ENCODE measurements around the gene C1D. TPM values are rescaled to one million over a fixed set of nuclear protein-coding genes. Genes with fewer than 3 reads are reported as not detected.
"Not testable (repeated sequence)": the region's sequence is repeated elsewhere in the genome, so short reads cannot be mapped to it uniquely, and the experiment has no call there.

Gene C1D
- total RNA-seq, 2 experiments from 2014 or later: 19.1 to 36.3 TPM

DNA sequence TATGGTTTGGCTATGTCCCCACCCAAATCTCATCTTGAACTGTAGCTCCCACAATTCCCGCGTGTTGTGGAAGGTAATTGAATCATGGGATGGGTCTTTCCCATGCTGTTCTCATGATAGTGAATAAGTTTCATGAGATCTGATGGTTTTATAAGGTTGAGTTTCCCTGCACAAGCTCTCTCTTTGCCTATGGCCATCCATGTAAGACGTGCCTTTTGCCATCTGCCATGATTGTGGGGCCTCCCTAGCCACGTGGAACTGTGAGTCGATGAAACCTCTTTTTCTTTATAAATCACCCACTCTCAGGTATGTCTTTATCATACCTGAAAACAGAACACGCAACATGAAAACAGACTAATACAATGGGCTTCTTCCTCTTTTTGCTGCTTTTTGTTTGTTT lies 11.2 kb upstream of the C1D start:
- H3K79me2 ChIP-seq (ENCODE audit: insufficient read depth, low read depth, low read length): no peaks in the 10 kb centered on the region
- peaks cover 5% of the 10 kb centered on the region; the same call in 1 of the 2 replicates for H3K9me2 ChIP-seq (ENCODE audit: insufficient read depth, low read length)
- no peak overlapping the region for H3K4me2 ChIP-seq (ENCODE audit: low read length)
- no peak for DNase-seq (ENCODE audit: low spot score)
- intact Hi-C loops (cut with micrococcal nuclease; ENCODE audit: unreplicated experiment): no loop called here
- no peak overlapping the region for H3K4me3 ChIP-seq (ENCODE audit: low read depth, low read length, poor library complexity, severe bottlenecking)
- TF ChIP-seq, protein P1, sequence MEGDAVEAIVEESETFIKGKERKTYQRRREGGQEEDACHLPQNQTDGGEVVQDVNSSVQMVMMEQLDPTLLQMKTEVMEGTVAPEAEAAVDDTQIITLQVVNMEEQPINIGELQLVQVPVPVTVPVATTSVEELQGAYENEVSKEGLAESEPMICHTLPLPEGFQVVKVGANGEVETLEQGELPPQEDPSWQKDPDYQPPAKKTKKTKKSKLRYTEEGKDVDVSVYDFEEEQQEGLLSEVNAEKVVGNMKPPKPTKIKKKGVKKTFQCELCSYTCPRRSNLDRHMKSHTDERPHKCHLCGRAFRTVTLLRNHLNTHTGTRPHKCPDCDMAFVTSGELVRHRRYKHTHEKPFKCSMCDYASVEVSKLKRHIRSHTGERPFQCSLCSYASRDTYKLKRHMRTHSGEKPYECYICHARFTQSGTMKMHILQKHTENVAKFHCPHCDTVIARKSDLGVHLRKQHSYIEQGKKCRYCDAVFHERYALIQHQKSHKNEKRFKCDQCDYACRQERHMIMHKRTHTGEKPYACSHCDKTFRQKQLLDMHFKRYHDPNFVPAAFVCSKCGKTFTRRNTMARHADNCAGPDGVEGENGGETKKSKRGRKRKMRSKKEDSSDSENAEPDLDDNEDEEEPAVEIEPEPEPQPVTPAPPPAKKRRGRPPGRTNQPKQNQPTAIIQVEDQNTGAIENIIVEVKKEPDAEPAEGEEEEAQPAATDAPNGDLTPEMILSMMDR (conservative IDR thresholded peaks at IDR 0.05; ENCODE audit: low read length): no peak
- no peak for TF ChIP-seq EZH2phosphoT487 (IDR thresholded peaks at IDR 0.05; ENCODE audit: borderline replicate concordance, low read depth, low read length)
- H4K20me1 ChIP-seq (ENCODE audit: insufficient read depth, low read length): no peaks in the 10 kb centered on the region
- POLR2A ChIA-PET: interaction anchor here (1.7 to 2.4 kb wide), 2 partner anchors 11 kb away, joined by 5 to 8 read pairs; partner anchors contain the start of gene C1D
- no peak overlapping the region for H2AFZ ChIP-seq (ENCODE audit: low read length)
- CTCF ChIA-PET (ENCODE audit: unreplicated experiment): interaction anchor here (0.6 kb wide), 1 partner anchor 127 kb away, joined by 3 read pairs; no protein-coding TSS in a partner anchor
- BruUV-seq (replicated peaks): no TSS peak
- H3K27ac ChIP-seq (ENCODE audit: low read depth, low read length, poor library complexity, severe bottlenecking): no peak overlapping the region
- no peaks in the 10 kb centered on the region for H3K36me3 ChIP-seq (ENCODE audit: insufficient read depth, low read length)
- no peaks in the 10 kb centered on the region for H3K4me1 ChIP-seq (ENCODE audit: insufficient read depth, low read length, poor library complexity, severe bottlenecking)
- no peaks in the 10 kb centered on the region for H3K9me3 ChIP-seq (ENCODE audit: low read length)

DNA sequence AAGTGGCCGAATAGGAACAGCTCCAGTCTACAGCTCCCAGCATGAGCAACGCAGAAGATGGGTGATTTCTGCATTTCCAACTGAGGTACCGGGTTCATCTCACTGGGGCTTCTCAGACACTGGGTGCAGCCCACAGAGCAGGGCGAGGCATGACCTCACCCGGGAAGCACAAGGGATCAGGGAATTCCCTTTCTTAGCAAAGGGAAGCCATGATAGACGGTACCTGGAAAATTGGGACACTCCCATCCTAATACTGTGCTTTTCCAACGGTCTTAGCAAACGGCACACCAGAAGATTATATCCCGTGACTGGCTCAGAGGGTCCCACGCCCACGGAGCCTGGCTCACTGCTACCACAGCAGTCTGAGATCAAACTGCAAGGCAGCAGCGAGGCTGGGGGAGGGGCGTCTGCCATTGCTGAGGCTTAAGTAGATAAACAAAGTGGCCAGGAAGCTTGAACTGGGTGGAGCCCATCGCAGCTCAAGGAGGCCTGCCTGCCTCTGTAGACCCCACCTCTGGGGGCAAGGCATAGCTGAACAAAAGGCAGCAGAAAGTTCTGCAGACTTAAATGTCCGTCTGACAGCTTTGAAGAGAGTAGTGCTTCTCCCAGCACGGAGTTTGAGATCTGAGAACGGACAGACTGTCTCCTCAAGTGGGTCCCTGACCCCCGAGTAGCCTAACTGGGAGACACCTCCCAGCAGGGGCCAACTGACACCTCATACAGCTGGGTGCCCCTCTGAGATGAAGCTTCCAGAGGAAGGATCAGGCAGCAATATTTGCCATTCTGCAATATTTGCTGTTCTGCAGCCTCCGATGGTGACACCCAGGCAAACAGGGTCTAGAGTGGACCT lies 1.2 kb upstream of the C1D start:
- Histone ChIP-seq H3K4me2 (ENCODE audit: low read length) (peak overlapping the region; percentile 99; the same call in 1 of the 2 replicates), H4K20me1 (ENCODE audit: insufficient read depth, low read length) (peaks cover 15% of the 10 kb centered on the region; the same call in 1 of the 2 replicates), H2AFZ (ENCODE audit: low read length) (peak overlapping the region; percentile 99; the same call in 1 of the 2 replicates), H3K79me2 (ENCODE audit: insufficient read depth, low read depth, low read length) (peaks cover 33% of the 10 kb centered on the region), H3K4me1 (ENCODE audit: insufficient read depth, low read length, poor library complexity, severe bottlenecking) (peaks cover 21% of the 10 kb centered on the region)
- H3K4me3 ChIP-seq (ENCODE audit: low read depth, low read length, poor library complexity, severe bottlenecking); DNase-seq (ENCODE audit: low spot score); CTCF ChIA-PET (ENCODE audit: unreplicated experiment); H3K27ac ChIP-seq (ENCODE audit: low read depth, low read length, poor library complexity, severe bottlenecking); H3K36me3 ChIP-seq (ENCODE audit: insufficient read depth, low read length); H3K9me3 ChIP-seq (ENCODE audit: low read length); BruUV-seq (replicated peaks); H3K9me2 ChIP-seq (ENCODE audit: insufficient read depth, low read length): not testable (repeated sequence)
- intact Hi-C loops (cut with micrococcal nuclease; ENCODE audit: unreplicated experiment): loop anchor here (5.0 kb wide), 1 partner anchor 58 kb away; no protein-coding TSS in a partner anchor
- POLR2A ChIA-PET: interaction anchor here (0.6 kb wide), 1 partner anchor 1359 kb away, joined by 3 read pairs; no protein-coding TSS in a partner anchor

DNA sequence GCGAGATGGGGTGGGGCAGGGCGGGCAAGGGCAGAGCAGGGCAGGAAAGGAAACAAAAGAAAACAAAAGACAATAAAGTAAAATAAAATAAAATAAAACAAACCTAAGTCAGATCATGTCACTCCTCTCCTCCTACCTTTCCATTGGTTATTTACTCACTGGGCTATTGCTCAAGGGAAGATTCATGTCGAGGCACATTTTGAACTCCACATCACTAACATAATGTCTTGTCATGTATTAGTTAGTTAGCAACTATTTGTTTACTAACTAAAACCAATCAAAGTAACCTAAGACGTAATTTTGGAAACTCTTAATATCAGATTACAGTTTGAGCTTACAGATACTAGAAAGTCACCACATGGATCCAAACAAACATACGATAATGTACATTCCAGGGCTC lies 2.2 kb downstream of the C1D start:
- no peaks in the 10 kb centered on the region for H3K36me3 ChIP-seq (ENCODE audit: insufficient read depth, low read length)
- no peaks in the 10 kb centered on the region for H3K9me3 ChIP-seq (ENCODE audit: low read length)
- no TSS peak for BruUV-seq (replicated peaks)
- no peak for DNase-seq (ENCODE audit: low spot score)
- H4K20me1 ChIP-seq (ENCODE audit: insufficient read depth, low read length): peaks cover 26% of the 10 kb centered on the region
- ChIA-PET POLR2A (no interaction called here), CTCF (ENCODE audit: unreplicated experiment) (no interaction called here)
- peak overlapping the region; percentile 99 for H3K4me2 ChIP-seq (ENCODE audit: low read length)
- H2AFZ ChIP-seq (ENCODE audit: low read length): no peak overlapping the region
- H3K79me2 ChIP-seq (ENCODE audit: insufficient read depth, low read depth, low read length): peaks cover 62% of the 10 kb centered on the region
- TF ChIP-seq, protein P1 (conservative IDR thresholded peaks at IDR 0.05; ENCODE audit: low read length): no peak
- no peak for TF ChIP-seq EZH2phosphoT487 (IDR thresholded peaks at IDR 0.05; ENCODE audit: borderline replicate concordance, low read depth, low read length)
- H3K4me1 ChIP-seq (ENCODE audit: insufficient read depth, low read length, poor library complexity, severe bottlenecking): peaks cover 21% of the 10 kb centered on the region
- no peaks in the 10 kb centered on the region for H3K9me2 ChIP-seq (ENCODE audit: insufficient read depth, low read length)
- intact Hi-C loops (cut with micrococcal nuclease; ENCODE audit: unreplicated experiment): loop anchor here (5.0 kb wide), 1 partner anchor 62 kb away; no protein-coding TSS in a partner anchor
- no peak overlapping the region for H3K27ac ChIP-seq (ENCODE audit: low read depth, low read length, poor library complexity, severe bottlenecking)
- no peak overlapping the region for H3K4me3 ChIP-seq (ENCODE audit: low read depth, low read length, poor library complexity, severe bottlenecking)

All from OCI-LY7 (cell line).